WERI-Rb-1 (cell line): ENCODE measurements around the gene NDC80.

Source experiments
- DNase-seq: peaks from one replicate; pipeline ENCODE4 v3.0.0-alpha.2; 2020
- H3K27ac ChIP-seq: fragments of 250-450 bp; sonication (Bioruptor Pico); 2 replicates; pipeline ENCODE4 v1.5.1; 2020; ENCODE audit warnings: mild to moderate bottlenecking, moderate library complexity
- H3K27me3 ChIP-seq: fragments of 250-450 bp; sonication (Bioruptor Pico); 2 replicates; pipeline ENCODE4 v1.5.1; 2021; ENCODE audit warnings: mild to moderate bottlenecking, low read depth, moderate library complexity; ENCODE audit not compliant: insufficient read depth, severe bottlenecking
- H3K36me3 ChIP-seq: fragments of 250-450 bp; sonication (Bioruptor Pico); 2 replicates; pipeline ENCODE4 v1.5.1; 2020; ENCODE audit warnings: mild to moderate bottlenecking, moderate library complexity
- H3K4me3 ChIP-seq: 2 replicates; pipeline ENCODE4 v1.5.1; 2011; ENCODE audit warnings: low read depth, mild to moderate bottlenecking, control low read depth, low read length
- H3K9me3 ChIP-seq: fragments of 250-450 bp; sonication (Bioruptor Pico); 2 replicates; pipeline ENCODE4 v1.5.1; 2021; ENCODE audit warnings: mild to moderate bottlenecking, moderate library complexity; ENCODE audit not compliant: severe bottlenecking
- CTCF ChIP-seq: IDR thresholded peaks from 2 replicates; pipeline ENCODE4 v1.5.1; 2011; ENCODE audit warnings: low read depth, mild to moderate bottlenecking, control low read depth, inconsistent platforms, low read length

NDC80 gene

DNA sequence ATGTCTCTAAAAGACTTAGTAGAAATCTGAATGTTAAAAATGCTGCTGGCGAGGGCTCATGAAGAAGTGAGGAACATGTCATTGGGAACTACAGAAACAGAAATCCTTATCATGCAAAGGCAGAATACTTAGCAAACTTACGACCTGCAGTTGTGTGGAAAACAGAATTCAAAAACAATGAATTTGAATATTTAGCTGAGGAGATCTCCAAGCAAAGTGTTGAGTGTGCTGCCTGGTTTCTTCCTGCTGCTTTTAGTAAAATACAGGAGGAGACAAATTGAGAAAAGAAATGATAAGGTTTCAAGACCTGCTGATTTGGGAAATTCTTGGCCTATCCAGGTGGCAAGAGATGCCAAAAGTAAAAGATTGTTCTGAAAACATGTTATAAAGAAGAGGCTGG, 38.6 kb upstream of the NDC80 start:
- H3K36me3 ChIP-seq: no peaks in the 10 kb centered on the region
- H3K4me3 ChIP-seq: no peak overlapping the region
- DNase-seq: no peak
- no peaks in the 10 kb centered on the region for H3K27me3 ChIP-seq
- no peaks in the 10 kb centered on the region for H3K9me3 ChIP-seq
- TF ChIP-seq CTCF: no peak
- H3K27ac ChIP-seq: no peak overlapping the region

- DNase-seq: no peak
- Histone ChIP-seq H3K27me3 (no peaks in the 10 kb centered on the region), H3K27ac (no peak overlapping the region), H3K36me3 (no peaks in the 10 kb centered on the region), H3K9me3 (no peaks in the 10 kb centered on the region), H3K4me3 (no peak overlapping the region)
- TF ChIP-seq CTCF: no peak
Measured at GRCh38 chr18:2534906-2535305, 36.5 kb upstream of the NDC80 start.

DNA sequence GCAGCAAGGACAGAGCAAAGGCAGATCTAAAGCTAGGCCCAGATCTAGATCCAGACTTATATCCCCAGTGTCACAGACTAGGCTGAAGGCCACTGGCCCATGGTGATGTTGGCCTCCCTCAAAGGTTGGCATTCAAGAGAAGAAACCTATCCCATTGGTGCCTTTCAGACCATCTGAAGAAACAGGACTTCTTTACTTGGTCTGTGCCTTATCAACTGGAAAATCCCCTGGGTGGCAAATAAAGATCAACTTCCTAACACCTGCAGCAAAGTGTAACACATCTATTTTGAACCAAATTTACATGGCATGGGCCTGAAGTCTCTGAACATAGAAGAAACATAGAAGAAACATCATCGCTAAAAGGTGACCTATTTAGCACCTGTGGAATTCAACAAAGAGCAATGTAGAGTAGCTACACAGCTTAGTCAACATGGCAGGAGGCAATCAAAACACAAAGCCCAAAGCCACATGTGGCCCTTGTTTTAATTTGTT, 35.9 kb upstream of the NDC80 start:
- no peaks in the 10 kb centered on the region for H3K27me3 ChIP-seq
- H3K4me3 ChIP-seq: no peak overlapping the region
- H3K27ac ChIP-seq: no peak overlapping the region
- no peak for TF ChIP-seq CTCF
- DNase-seq: no peak
- no peaks in the 10 kb centered on the region for H3K9me3 ChIP-seq
- no peaks in the 10 kb centered on the region for H3K36me3 ChIP-seq

DNA sequence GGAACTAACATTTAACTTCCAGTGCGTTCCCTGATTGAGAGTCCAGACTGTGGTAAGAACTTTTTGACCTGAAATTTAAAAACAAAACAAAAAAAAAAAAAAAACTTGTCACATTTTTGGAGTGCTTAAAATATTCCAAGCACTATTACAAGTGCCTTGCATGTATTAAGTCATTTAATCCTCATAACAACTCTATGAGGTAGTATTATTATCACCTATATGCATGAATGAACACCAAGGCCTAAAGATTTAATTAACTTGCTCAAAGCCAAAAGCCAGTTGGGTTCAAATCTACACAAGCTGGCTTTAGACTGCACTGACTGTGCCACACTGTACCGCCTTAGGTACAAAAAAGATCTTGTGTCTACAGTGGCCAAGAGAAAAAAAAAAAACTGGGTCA, 35.3 kb upstream of the NDC80 start:
- H3K9me3 ChIP-seq: no peaks in the 10 kb centered on the region
- TF ChIP-seq CTCF: no peak
- DNase-seq: no peak
- H3K27me3 ChIP-seq: no peaks in the 10 kb centered on the region
- H3K27ac ChIP-seq: no peak overlapping the region
- H3K36me3 ChIP-seq: no peaks in the 10 kb centered on the region
- no peak overlapping the region for H3K4me3 ChIP-seq

DNA sequence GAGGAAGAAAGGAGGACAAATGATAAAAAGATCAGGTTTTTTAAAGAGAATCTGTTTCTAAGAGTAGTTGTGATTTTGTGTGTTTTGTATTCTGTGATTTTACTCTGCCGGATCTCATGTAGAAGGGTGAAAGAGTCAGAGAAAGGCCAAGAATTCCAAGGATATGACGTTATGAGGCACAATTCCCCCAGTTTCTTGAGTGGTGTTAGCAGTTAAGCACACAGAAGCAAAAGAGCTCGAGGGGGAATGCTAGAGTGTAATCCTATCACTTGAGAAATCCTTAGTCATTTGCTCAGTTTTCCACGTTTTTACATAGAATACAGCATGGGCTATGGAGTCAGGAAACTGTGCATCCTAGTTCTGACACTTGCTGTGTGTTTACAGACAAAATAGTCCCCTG, 34.9 kb upstream of the NDC80 start:
- H3K27me3 ChIP-seq: no peaks in the 10 kb centered on the region
- H3K27ac ChIP-seq: no peak overlapping the region
- no peak for TF ChIP-seq CTCF
- no peaks in the 10 kb centered on the region for H3K36me3 ChIP-seq
- no peak overlapping the region for H3K4me3 ChIP-seq
- H3K9me3 ChIP-seq: no peaks in the 10 kb centered on the region
- no peak for DNase-seq

DNA sequence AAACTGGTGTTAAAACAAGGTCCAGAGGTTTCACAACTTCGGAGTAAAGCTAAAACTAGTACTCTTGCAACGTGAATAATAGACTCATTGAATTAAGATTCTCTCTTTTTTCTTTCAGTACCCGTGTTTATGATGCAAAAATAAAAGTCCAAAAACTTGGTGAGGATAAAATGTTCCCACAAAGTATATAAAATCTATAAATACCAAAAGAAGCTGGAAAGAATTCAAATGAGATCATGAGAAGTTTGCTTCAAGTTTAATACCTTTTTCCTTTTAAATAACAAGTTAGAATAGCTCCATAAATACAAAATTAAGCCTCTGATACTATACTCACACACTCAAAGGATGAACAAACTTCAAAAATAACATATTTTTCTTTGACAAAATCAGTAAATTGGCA, 34.1 kb upstream of the NDC80 start:
- H3K27ac ChIP-seq: no peak overlapping the region
- no peak for DNase-seq
- no peaks in the 10 kb centered on the region for H3K9me3 ChIP-seq
- no peaks in the 10 kb centered on the region for H3K36me3 ChIP-seq
- TF ChIP-seq CTCF: no peak
- H3K4me3 ChIP-seq: no peak overlapping the region
- no peaks in the 10 kb centered on the region for H3K27me3 ChIP-seq
